Dendritic cell treated with granulocyte-macrophage colony-stimulating factor and Interleukin-4, amounts not matched to agents 40 ng/mL and 50 ng/mL, for 4 days (primary cell): ENCODE data around the gene GABRB2.
"Not testable (repeated sequence)": the region's sequence is repeated elsewhere in the genome, so short reads cannot be mapped to it uniquely, and the experiment has no call there.

Source experiments
- H3K27ac Mint-ChIP-seq: one replicate; pipeline ENCODE4 v1.8.0; 2022; ENCODE audit warnings: mild to moderate bottlenecking, mixed read lengths
- H3K27me3 Mint-ChIP-seq: one replicate; pipeline ENCODE4 v1.8.0; 2022; ENCODE audit warnings: mild to moderate bottlenecking, mixed read lengths
- H3K36me3 Mint-ChIP-seq: one replicate; pipeline ENCODE4 v1.8.0; 2022; ENCODE audit warnings: low read depth, mixed read lengths
- H3K4me1 Mint-ChIP-seq: one replicate; pipeline ENCODE4 v1.8.0; 2022; ENCODE audit warnings: low read depth, mixed read lengths
- H3K4me3 Mint-ChIP-seq: one replicate; pipeline ENCODE4 v1.8.0; 2022; ENCODE audit warnings: mild to moderate bottlenecking, moderate library complexity, mixed read lengths
- H3K9me3 Mint-ChIP-seq: one replicate; pipeline ENCODE4 v1.8.0; 2022; ENCODE audit warnings: mixed read lengths
- intact Hi-C: fragments of 100-400 bp; cut with micrococcal nuclease; formaldehyde crosslinking; loops from one replicate; pipeline ENCODE4 v1.15.0; 2022

Gene GABRB2

GRCh38 chr5:161539016-161539415, 7.5 kb downstream of the GABRB2 start:
- H3K9me3 Mint-ChIP-seq, result no peaks in the 10 kb centered on the region
- no peaks in the 10 kb centered on the region for H3K4me1 Mint-ChIP-seq
- intact Hi-C loops, result no loop called here
- no peaks in the 10 kb centered on the region for H3K27me3 Mint-ChIP-seq
- H3K4me3 Mint-ChIP-seq, result no peak overlapping the region
- H3K27ac Mint-ChIP-seq, result no peak overlapping the region
- no peaks in the 10 kb centered on the region for H3K36me3 Mint-ChIP-seq

DNA sequence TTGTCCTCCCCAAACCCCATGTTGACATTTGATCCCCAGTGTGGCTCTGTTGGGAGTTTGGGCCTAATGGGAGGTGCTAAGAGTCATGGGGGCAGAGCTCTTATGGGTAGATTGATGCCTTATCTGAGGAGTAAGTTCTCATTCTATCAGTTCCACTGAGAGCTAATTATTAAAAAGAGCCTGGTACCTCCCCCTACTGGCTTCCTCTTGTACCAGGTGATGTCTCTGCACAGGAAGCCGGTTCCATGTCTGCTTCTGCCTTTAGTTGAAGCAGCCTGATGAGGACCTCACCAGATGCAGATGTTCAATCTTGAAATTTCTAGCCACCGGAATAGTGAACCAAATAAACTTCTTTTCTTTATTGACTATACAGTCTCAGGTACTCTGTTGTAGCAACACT, 10.8 kb downstream of the GABRB2 start:
- Mint-ChIP-seq H3K27me3 (no peaks in the 10 kb centered on the region), H3K4me3 (no peak overlapping the region), H3K9me3 (no peaks in the 10 kb centered on the region), H3K36me3 (no peaks in the 10 kb centered on the region), H3K4me1 (no peaks in the 10 kb centered on the region), H3K27ac (no peak overlapping the region)
- intact Hi-C loops, result no loop called here

DNA sequence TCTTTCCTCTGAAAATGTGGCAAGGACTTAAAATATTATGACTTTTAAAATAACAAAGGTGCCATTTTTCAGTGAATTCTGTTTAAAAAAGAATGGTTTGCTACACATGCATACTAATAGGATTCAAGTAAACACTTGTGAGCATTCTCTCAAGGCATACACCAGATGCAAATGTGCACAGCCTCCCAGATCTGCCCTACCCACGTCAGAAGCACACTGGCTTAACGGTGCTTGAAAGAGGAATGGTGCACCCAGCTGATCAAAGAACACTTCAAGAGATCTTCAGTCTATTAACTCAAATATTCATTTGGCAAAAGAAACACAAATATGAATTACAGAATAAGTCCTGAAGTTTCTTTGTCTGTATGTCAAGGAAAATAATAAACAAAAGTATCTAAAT, 15.8 kb downstream of the GABRB2 start:
- no peaks in the 10 kb centered on the region for H3K4me1 Mint-ChIP-seq
- no peaks in the 10 kb centered on the region for H3K9me3 Mint-ChIP-seq
- no peaks in the 10 kb centered on the region for H3K36me3 Mint-ChIP-seq
- no peaks in the 10 kb centered on the region for H3K27me3 Mint-ChIP-seq
- intact Hi-C loops, result no loop called here
- no peak overlapping the region for H3K4me3 Mint-ChIP-seq
- no peak overlapping the region for H3K27ac Mint-ChIP-seq

GRCh38 chr5:161513942-161514341, 32.6 kb downstream of the GABRB2 start:
- H3K4me3 Mint-ChIP-seq, result no peak overlapping the region

DNA sequence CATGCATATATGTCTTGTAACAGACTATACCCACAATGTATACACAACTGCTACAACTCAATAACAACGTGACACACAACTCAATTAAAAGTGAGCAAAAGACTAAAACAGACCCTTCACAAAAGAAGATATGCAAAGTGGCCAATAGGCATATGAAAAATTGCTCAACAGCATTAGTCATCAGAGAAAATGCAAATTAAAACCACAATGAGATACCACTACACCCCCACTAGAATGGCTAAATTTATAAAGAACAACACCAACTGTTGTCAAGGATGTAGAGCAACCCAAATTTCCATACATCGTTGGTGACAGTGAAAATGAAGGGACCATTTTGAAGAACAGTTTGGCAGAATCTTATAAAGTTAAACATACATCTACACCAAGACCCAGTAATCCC, 38.9 kb downstream of the GABRB2 start:
- H3K27me3 Mint-ChIP-seq, result no peaks in the 10 kb centered on the region
- H3K4me1 Mint-ChIP-seq, result no peaks in the 10 kb centered on the region
- no peaks in the 10 kb centered on the region for H3K9me3 Mint-ChIP-seq
- intact Hi-C loops, result no loop called here
- no peak overlapping the region for H3K4me3 Mint-ChIP-seq
- no peak overlapping the region for H3K27ac Mint-ChIP-seq
- no peaks in the 10 kb centered on the region for H3K36me3 Mint-ChIP-seq

More at GRCh38 chr5:161513942-161514341, 32.6 kb downstream of the GABRB2 start:
- Mint-ChIP-seq H3K27me3 (no peaks in the 10 kb centered on the region), H3K36me3 (no peaks in the 10 kb centered on the region), H3K27ac (no peak overlapping the region), H3K4me1 (no peaks in the 10 kb centered on the region), H3K9me3 (no peaks in the 10 kb centered on the region)
- intact Hi-C loops, result no loop called here

- intact Hi-C loops, H3K27ac Mint-ChIP-seq, H3K9me3 Mint-ChIP-seq, H3K4me1 Mint-ChIP-seq, H3K4me3 Mint-ChIP-seq, H3K27me3 Mint-ChIP-seq, H3K36me3 Mint-ChIP-seq: not testable (repeated sequence)
Observed at GRCh38 chr5:161505160-161505559, 41.4 kb downstream of the GABRB2 start.

DNA sequence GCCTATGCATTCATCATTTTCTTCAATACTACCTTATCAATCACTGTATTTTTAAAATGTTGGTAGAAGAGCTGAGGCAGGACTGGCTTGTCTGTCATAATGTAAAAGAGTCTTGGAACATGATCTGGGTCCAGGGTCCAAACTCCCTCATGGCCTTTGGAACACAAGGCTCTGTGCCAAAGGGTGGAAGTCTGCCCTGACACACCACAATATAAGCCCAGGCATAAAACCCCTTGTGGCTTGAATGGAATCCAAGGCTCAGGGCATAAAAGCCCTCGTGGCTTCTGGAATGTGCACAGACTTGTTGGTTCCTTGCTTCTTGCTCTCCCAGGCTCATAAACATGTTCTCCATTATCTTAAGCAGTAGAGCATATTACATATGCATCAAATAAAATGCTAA, 48.0 kb downstream of the GABRB2 start:
- Mint-ChIP-seq H3K4me3 (no peak overlapping the region), H3K36me3 (no peaks in the 10 kb centered on the region), H3K27me3 (no peaks in the 10 kb centered on the region), H3K9me3 (peaks cover 12% of the 10 kb centered on the region), H3K4me1 (no peaks in the 10 kb centered on the region), H3K27ac (no peak overlapping the region)
- intact Hi-C loops, result no loop called here

GRCh38 chr5:161483721-161484120, 62.8 kb downstream of the GABRB2 start:
- H3K4me3 Mint-ChIP-seq, result no peak overlapping the region
- intact Hi-C loops, result no loop called here
- H3K4me1 Mint-ChIP-seq, result no peaks in the 10 kb centered on the region
- H3K9me3 Mint-ChIP-seq, result no peaks in the 10 kb centered on the region
- no peaks in the 10 kb centered on the region for H3K36me3 Mint-ChIP-seq
- peaks cover 1% of the 10 kb centered on the region for H3K27me3 Mint-ChIP-seq
- no peak overlapping the region for H3K27ac Mint-ChIP-seq

GRCh38 chr5:161481922-161482321, 64.6 kb downstream of the GABRB2 start:
- no peak overlapping the region for H3K4me3 Mint-ChIP-seq
- no peaks in the 10 kb centered on the region for H3K36me3 Mint-ChIP-seq
- no peaks in the 10 kb centered on the region for H3K9me3 Mint-ChIP-seq
- no peak overlapping the region for H3K27ac Mint-ChIP-seq
- peaks cover 1% of the 10 kb centered on the region for H3K27me3 Mint-ChIP-seq
- intact Hi-C loops, result no loop called here
- H3K4me1 Mint-ChIP-seq, result no peaks in the 10 kb centered on the region

GRCh38 chr5:161471211-161471950, 75.1 kb downstream of the GABRB2 start:
- no peaks in the 10 kb centered on the region for H3K4me1 Mint-ChIP-seq
- H3K27ac Mint-ChIP-seq, result no peak overlapping the region
- H3K9me3 Mint-ChIP-seq, result no peaks in the 10 kb centered on the region
- no peak overlapping the region for H3K4me3 Mint-ChIP-seq
- H3K27me3 Mint-ChIP-seq, result no peaks in the 10 kb centered on the region
- no peaks in the 10 kb centered on the region for H3K36me3 Mint-ChIP-seq
- intact Hi-C loops, result no loop called here

DNA sequence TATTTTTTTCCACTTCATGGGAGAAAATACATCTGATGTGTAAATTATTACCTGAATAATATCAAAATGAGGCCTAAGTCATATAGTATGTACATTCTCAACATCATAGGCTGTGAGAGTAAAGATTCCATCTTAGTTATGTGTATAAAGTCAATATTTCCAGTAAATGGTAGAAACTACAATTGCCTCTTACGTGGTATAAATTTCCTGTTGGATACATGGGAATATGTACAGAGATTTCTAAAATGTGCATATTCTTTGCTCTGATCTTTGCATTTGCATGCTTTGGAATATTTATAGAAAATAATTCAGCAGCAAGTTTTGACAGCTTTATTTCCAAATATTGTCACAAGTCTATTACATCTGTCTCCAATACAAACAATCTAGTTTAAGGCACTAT, 78.8 kb downstream of the GABRB2 start:
- Mint-ChIP-seq H3K4me3 (no peak overlapping the region), H3K27me3 (no peaks in the 10 kb centered on the region), H3K36me3 (no peaks in the 10 kb centered on the region), H3K27ac (no peak overlapping the region), H3K9me3 (no peaks in the 10 kb centered on the region), H3K4me1 (no peaks in the 10 kb centered on the region)
- intact Hi-C loops, result no loop called here

GRCh38 chr5:161460741-161461140, 85.8 kb downstream of the GABRB2 start:
- H3K27ac Mint-ChIP-seq, result no peak overlapping the region
- no peaks in the 10 kb centered on the region for H3K9me3 Mint-ChIP-seq
- H3K36me3 Mint-ChIP-seq, result no peaks in the 10 kb centered on the region
- intact Hi-C loops, result no loop called here
- no peaks in the 10 kb centered on the region for H3K4me1 Mint-ChIP-seq
- H3K4me3 Mint-ChIP-seq, result no peak overlapping the region
- H3K27me3 Mint-ChIP-seq, result no peaks in the 10 kb centered on the region

DNA sequence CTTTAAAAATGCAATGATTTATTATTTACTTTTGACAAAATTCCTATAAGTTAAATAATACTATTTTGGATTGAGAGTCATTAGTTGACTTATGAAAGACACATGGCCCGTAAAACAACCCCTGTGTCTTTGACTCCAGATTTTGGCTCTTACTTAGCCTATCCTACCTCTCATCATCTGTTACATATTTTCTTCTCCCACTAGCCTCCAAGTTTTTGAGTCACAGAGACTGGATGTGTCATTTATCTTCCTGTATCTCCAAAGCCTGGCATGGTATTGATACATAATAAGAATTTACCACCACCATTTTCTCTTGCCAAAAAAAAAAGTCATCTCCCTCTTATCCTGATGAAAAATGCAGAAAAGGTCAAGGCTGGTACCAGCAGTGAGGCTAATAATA, 99.9 kb downstream of the GABRB2 start:
- no peaks in the 10 kb centered on the region for H3K36me3 Mint-ChIP-seq
- no peaks in the 10 kb centered on the region for H3K27me3 Mint-ChIP-seq
- H3K4me1 Mint-ChIP-seq, result no peaks in the 10 kb centered on the region
- intact Hi-C loops, result no loop called here
- no peaks in the 10 kb centered on the region for H3K9me3 Mint-ChIP-seq
- no peak overlapping the region for H3K4me3 Mint-ChIP-seq
- no peak overlapping the region for H3K27ac Mint-ChIP-seq

GRCh38 chr5:161442471-161442870, 104.1 kb downstream of the GABRB2 start:
- Mint-ChIP-seq H3K4me1 (no peaks in the 10 kb centered on the region), H3K36me3 (no peaks in the 10 kb centered on the region), H3K4me3 (no peak overlapping the region), H3K27ac (no peak overlapping the region), H3K27me3 (no peaks in the 10 kb centered on the region), H3K9me3 (peaks cover 11% of the 10 kb centered on the region)
- intact Hi-C loops, result no loop called here

DNA sequence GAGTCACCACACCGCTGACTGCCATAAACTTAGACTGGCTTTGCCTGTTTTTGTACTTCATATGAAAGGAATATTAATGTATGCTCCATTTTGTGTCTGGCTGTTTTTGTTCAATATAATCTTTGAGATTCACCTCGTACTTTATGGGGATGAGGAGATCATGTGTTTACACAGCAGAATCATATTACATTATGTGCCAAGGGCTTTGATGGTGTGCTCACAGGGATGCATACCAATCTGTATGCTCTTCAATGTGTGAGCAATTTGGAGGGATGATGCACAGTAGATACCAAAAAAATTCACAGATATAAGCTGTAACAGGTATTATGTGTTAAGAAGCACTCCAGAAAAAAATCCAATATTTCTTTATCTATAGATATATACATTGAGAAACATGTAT, 113.7 kb downstream of the GABRB2 start:
- H3K27ac Mint-ChIP-seq, result no peak overlapping the region
- H3K4me3 Mint-ChIP-seq, result no peak overlapping the region
- no peaks in the 10 kb centered on the region for H3K36me3 Mint-ChIP-seq
- H3K9me3 Mint-ChIP-seq, result no peaks in the 10 kb centered on the region
- H3K27me3 Mint-ChIP-seq, result no peaks in the 10 kb centered on the region
- intact Hi-C loops, result no loop called here
- H3K4me1 Mint-ChIP-seq, result no peaks in the 10 kb centered on the region
